Stimulated activated CD8-positive, alpha-beta memory T cell treated with anti-CD3 and anti-CD28 coated beads, Interleukin-7, amount 100 ng/mL, for 24 hours (primary cell): Measurements from ENCODE around the gene NDUFAF5.

Experiments
- DNase-seq: peaks from one replicate; pipeline ENCODE4 v3.0.0-alpha.2; 2020; ENCODE audit warnings: low read depth

The NDUFAF5 gene

DNA sequence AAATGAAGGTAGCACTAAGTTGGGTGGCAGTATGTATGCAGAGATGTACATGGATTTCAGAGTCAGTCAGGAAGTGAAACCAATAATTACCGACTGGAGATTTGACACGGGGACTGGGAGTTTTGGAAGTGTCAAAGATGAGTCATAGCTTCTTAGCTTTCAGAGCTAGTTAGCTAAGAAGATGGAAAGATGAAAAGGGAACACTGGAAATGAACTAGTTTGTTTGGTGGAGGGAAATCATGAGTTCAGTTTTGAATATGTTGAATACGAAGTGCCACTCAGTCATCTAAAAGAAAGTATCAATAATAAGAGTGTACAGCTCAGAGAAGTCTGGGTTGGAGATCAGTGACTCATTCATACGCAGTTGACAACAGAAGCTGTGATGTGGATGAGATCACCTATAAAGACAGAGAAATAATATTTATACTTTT lies 7.6 kb upstream of the NDUFAF5 start:
- DNase-seq = no peak

DNA sequence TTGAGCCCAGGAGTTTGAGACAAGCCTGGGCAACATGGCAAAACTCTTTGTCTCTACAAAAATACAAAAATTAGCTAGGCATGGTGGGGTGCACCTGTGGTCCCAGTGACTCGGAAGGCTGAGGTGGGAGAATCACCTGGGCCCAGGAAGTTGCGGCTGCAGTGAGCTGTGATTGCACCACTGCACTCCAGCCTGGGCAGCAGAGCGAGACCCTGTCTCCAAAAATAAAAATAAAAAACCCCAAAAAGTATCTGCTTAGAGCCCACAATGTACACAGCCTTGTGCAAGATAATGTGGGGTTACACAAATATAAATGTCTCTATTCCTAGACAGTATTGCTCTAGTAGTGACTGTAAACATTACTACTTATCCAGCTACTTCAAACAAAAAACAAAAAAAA lies 6.0 kb upstream of the NDUFAF5 start:
- no peak for DNase-seq

DNA sequence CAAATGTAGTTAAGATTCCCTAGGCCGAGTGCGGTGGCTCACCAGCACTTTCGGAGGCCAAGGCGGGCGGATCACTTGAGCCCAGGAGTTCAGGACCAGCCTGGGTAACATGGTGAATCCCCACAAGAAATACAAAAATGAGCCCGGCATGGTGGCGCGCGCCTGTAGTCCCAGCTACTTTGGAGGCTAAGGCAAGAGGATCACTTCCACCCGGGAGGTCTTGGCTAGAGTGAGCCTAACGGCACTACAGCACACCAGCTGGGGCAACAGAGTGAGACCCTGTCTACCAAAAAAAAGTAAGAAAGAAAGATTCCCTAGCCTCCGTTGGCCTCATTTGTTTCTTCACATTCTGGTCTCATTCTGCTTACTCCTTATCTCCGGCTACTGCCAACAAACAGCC lies 1.3 kb upstream of the NDUFAF5 start:
- no peak for DNase-seq

DNA sequence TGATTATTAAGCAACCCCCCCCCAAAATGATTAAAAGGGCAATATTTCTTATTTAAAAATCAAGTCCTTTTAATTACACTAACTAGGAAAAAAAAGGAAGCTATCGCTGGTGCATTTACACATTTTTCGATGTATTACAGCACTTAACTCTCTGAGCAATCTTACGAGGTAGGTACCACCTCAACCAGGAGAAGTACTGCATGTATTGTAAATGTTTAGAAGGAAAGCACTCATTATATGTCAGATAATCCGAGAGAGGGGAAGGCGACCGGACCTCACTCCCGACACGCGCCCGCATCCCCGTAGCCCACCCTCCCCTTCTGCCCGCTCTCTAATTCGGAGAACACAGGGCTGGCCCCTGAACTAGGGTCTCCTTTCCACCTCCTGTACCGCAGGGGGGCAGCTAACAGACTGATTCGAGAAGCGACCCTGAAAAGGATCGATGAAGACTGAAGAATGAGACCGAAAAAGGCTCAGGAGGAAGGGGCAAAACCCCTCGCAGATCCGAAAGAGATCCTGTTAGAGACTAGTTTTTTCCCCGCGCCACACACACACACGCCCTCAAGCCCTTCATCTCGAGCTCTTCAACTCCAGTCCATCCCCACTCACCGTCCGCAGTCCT lies 446 bp upstream of the NDUFAF5 start:
- DNase-seq = no peak

DNA sequence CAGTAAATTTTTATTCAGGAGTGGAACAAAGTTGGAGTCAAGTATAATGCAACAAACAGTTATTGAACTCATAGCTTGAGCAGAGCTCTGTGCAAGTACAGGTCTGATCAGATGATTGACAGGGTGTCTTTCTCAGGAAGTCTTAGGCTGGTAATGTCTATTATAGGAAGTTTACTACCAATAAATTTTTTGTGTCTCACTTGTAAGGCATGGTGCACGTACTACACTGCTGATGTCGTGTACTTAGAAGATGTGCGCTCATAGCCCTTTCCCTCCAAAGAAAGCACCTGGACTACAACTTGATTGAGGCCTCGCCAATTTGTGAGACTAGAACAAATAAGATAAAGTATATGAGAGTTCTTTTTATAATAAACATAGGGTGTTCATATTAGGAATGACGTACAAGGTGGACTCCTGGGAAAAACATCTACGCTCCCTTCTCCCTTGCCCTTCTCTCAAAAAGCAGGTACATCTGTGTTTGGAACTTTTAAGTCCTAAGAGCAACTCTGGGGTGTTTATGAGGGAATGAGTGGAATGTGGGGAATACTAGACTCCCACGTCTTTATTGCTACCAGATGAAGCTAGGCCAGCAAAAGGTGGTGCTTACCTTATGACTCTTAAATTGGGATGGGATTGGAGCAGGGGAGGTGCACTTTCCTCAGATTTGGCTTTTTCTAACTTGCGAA lies 1.5 kb downstream of the NDUFAF5 start:
- no peak for DNase-seq

DNA sequence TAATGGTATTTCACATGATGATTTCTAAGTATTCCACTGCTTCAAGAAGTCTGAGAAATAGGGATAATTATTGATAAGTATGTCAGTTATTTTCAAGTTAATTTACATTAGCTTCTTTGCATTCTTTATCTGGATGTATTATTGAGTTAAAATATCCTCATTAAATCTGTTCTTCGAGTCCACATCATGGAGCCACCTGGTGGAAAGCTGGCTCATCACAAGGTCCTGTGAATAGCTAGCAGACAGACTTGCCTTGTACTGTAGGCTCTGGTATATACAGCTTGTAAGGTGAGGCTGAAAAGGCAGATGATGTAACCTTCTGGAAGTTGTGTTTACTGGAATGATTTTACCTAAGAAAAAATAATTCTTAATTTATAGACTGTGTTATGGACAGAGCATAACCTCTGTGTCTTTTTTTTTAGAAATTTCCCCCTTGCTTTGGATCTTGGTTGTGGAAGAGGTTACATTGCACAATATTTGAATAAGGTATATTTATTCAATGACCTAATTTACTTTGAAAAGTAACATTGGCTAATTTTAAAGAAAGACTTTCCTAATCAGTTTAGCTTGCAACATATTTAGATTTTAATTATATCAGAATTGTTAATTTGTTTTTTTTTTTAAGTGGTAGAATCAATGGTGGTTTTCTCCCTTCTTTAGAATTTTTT lies 3.5 kb downstream of the NDUFAF5 start:
- DNase-seq = no peak

DNA sequence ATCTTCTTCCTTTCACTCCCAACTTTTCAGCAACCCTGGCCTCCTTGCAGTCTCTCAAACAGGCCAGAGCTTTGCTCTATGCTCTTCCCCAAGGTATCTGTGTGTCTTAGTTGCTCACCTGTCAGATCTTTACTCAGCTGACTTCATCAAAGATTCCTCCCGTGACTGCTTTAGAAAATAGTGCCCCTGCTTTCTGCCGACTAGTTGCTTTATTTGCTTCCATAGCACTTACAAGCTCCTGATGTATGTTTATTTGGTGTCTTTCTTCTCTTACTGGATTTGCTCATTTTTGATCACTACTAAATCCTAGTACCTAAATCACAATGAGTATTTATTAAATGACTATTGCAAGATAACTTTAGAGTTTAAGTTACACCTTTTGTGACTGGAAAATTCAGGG lies 5.9 kb downstream of the NDUFAF5 start:
- DNase-seq = no peak

DNA sequence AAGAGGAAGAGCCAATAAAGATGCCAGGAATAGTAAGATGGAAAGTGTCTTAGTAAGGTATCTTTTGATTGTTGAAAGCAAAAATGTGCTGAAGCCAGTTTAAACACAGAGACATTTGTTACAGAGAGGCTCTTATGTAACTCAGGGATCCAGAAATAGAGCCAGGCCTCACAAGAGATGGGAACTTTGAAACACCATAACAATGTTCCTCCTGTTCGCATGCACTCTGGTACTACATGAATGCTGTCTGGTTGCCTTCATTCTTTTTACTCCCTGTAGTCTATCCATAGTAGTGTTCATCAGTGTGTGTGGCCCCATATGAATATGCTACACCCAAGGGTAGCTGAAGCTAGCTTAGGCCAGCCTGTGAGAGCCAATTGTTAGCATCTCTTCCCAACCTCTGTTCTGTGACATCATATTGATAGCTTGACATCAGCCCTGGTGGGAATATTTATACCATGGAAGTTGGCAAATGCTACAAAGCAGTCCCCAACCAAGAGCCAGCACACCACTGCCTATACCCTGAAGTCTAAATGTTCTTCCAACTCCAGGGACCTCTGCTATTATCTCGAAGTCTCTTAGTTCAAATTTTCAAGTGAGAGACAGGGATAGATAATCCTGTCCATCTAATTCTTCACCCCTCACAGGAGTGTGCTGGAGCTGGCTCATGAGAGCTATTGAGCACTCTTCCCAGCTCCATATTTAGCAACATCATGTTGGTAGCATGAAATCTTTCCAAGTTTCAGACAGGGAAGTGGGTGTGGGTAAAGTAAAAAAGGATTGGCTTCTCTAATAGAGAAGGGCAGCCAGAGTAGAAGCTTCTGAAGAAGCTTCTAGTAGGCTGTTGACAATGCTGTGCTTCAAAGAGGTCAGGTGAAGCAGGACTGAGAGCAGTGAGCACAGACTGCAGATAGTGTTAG lies 7.0 kb downstream of the NDUFAF5 start:
- DNase-seq = no peak

DNA sequence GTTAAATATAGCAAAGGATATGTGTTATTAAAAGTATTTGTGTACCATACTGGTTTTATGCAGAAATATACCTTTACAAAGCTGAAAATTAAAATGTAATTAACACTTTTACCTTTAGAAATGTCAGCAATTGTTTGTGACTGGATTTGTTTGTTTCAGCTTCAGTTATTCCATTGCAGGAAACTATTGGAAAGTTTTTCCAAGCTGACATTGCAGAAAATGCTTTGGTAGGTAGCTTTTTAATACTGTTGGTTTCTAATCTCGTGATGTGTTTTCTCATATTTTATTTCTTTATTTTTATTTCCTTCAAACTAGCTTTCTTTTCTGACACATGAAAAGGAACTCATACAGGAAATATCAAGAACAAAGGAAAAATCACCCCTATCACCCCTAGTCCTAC lies 8.2 kb downstream of the NDUFAF5 start:
- DNase-seq = no peak

DNA sequence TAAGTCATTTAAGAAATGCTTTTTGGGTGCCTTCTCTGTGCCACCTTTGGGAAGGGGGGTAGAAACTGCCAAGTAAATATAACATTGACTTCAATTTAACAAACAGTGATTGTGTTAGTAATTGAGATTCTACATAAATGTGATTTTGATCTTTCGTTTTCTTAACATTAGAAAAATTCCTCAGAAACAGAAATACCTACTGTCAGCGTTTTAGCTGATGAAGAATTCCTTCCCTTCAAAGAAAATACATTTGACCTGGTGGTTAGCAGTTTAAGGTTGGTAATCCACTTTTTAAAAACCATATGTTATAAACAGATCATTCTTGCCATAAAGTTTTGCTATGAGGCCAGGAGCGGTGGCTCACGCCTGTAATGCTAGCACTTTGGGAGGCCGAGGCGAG lies 9.8 kb downstream of the NDUFAF5 start:
- DNase-seq = no peak

DNA sequence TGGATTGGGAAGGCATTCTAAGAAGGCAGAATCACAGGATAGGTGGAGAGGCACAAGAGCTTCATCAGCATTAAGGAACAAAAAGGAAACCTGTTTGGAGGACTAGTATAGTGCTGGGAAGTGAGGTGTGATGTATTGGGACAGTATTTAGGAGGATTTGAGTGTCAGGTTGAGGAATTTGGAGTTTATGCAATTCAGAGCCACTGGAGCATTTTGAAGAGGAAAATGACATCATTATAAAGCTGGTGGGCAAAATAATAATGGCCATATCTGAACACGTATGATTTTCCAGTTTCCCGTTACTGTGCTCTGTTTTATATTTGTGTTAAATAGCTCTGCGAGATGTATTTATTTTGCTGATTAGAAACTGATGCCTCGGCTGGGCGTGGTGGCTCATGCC lies 14.2 kb downstream of the NDUFAF5 start:
- DNase-seq = no peak

DNA sequence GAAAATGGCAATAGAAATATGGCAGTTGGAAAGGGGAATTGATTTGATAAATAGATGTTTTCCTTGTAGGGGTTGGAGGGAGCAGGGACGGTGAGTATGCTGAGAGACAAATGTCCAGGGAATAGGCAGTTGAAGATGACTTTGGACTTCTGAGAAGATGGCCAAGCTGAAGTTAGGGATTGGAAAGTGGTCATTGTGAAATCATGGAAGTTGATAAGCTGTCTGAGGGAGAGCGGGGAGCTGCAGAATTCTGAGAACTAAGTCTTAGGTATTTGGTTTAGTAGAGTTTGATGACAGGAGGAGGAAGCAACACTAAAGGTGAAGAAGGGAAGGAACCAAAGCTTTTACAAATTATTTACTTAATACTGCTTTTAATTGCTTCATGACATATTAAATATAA lies 15.1 kb downstream of the NDUFAF5 start:
- DNase-seq = no peak

DNA sequence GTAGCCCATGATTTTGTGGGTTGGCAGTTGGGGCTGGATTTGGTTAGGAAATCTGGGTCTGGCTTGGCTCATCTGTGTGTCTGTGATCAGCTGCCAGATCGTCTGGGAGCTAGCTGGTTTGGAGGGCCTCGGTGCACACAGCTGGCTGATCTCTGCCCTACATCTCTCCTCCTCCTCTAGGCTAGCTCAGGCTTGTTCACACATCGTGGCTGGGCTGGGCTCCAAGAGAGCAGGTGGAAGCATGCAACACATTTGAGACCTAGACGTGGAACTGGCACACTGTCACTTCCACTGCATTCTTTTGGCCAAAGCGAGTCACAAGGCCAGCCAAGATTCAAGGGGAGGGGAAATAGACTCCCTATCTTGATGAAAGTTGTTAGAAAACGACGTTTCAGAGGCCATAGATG lies 15.9 kb downstream of the NDUFAF5 start:
- no peak for DNase-seq

DNA sequence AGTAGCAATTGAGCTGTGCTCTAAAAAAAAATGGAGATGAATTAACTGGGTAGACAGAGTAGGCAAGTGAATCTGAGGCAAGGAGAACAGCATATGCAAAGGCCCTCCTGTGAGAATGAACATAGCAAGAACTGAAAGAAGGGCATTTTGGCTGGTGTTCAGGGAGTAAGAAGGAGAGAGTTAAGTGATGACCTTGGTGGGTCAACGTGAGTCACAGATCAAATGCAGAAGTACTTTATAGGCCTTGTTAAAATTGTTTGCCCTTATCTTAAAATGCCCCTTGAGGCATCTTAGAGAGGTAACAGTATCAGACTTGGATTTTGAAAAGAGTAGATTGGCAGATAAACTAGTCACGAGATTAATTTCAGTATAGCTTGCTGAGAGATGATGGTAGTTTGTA lies 24.5 kb downstream of the NDUFAF5 start:
- DNase-seq = no peak

DNA sequence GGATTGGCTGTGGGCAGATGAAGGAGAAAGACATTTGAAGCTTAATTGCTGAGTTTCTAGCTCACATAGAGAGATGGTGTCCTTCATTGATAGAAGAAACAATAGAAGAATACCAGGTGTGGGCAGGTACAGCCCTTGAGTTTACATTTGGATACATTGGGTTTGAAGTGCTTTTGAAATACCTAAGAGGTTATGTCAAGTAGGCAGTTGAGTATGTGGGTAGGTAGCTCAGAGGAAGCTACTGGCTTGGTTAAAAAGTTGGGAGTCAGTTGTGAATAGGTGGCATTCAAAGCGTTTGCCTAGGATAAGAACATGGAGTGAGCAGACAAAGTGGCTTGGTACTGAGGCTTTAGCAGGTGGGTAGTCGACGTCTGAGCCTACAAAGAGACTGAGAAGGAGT lies 25.0 kb downstream of the NDUFAF5 start:
- no peak for DNase-seq

DNA sequence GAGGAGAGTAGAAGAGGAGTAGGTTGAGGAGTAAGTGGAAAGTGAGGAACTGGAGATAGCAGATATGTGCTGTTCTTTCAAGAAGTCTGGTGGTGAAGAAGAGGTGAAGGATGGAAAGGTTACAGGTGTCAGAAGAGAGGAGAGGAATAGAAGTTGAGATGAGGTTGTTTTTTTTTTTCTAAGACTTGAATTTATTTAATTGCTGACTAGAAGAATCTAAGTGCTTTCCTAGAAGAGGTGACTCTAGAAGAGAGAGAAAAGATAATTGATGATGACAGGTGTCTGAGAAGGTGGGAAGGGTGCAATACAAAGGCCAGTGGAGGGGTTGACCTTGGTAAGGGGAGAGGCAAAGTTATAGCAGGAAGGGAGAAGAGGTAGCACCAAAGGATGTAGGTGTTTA lies 25.6 kb downstream of the NDUFAF5 start:
- DNase-seq = no peak

DNA sequence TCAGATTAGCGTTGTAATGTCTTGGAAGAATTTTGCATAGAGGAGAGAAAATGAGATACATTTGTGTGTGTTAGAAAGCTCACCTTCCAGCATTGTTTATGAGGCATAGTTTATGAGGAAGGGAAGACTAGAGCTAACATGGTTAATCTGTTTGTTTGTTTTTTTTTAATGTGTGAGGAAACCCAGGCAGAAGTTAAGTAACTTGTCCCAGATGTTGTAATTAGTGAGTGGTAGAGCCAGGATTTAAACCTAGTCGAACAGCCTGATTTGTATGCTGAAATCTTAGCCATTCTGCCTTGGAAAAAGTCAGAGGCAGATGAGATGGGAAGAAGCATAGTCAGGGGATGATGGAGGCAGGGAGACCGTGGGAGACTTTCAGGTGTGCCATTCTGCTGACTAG lies 29.1 kb downstream of the NDUFAF5 start:
- no peak for DNase-seq

DNA sequence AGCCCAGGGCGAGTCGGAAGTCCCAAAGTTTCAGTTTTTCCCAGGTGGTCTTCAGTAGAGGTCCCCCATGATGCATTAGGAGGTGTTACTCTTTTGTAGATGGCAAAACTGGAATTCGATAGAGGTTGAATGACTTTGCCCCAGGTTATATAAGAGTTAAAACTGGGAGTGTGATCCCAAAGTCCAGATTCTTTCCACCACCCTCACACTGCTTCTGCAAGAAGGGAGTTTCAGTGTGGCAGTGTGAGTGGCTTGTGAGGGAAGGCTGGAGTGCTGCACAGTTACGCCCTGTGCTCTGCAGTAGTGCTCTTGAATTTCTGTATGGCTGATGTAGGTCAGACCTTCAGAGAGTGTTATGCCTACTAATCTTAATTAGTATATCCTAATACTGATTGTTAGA lies 29.8 kb downstream of the NDUFAF5 start:
- DNase-seq = no peak

DNA sequence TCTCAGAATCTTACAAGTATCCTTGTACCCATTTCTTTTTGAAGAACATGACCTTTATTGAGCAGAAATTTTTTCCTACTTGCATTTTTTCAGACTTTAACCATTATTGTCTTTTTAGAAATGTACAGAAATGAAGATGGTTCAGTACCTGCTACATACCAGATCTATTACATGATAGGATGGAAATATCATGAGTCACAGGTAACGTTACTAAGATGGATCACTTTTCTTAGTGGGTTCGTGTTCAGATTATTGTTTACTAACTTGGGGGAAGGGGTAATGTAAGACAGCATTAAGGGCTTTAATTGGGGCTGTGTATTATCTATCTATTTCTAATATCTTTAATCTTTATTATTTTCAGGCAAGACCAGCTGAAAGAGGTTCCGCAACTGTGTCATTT lies 31.9 kb downstream of the NDUFAF5 start:
- DNase-seq = no peak

DNA sequence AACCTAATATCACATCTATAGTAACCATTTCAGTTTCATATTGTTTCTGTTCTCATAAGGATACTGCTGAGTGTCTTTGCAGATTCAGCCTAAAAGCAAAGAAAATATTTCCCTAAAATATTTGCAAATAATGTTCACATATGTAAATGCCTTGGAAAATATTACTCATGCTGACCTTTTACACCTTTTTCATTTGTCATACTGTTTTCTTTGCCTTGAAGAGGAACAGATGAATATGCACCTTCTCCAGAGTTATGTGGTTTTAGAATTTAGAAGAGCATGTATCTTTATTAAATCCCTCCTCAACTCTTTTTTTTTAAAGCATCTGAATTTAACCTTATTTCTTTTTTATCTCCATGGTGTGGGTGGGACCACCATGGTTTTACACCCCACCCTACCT lies 32.5 kb downstream of the NDUFAF5 start:
- no peak for DNase-seq

DNA sequence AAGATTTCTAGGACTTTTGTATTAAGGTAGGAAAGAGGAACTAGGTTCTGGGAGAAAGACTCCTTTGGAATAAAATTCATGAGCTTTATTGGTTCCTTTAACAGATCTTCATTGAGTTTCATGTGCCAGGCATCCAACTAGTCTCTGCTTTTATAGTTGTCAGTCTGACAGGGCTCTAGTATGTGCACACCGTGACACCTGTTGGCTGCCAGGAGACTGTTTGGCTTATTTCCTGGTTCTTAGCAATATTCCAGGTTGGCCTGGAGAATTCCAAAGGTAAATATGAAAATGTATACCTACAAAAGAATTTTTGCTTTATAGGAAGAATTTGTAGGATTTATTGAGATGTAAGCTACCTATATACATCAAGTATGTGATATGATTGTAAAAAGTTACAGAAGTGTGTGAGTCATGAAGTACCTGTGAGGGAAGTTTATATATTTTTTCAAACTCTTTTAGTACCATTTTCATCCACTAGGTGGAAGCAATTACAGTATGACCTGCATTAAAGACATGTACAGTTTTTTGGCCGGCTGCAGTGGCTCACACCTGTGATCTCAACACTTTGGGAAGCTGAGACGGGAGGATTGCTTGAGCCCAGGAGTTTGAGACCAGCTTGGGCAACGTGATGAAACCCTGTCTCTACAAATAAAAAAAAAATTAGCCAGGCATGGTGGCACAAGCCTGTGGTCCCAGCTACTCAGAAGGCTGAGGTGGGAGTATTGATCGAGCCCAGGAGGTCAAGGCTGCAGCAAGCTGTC lies 35.2 kb downstream of the NDUFAF5 start:
- no peak for DNase-seq

DNA sequence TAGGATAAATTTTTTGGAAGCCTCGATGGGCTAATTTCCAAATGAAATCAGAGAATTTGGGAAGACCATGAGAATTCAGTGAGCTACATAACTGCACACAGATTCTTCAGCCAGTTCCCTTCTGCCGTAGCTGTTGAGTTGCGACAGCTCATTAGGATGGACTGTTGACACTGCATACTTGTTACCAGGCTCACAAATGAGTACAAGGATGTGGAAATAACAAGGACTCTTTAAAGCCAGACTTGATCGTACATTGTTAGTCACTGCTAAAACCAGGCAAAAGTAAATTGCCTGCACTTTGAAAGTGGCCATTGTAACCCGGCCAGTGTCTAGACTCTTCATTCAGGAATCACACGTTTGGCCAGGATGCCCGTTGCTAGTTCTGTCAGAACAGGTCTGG lies 37.0 kb downstream of the NDUFAF5 start:
- no peak for DNase-seq
